IPS-15b (cell line): ENCODE results near the gene NSL1.

ENCODE experiments used
- H3K27me3 ChIP-seq: one replicate; pipeline ENCODE4 v1.6.1; 2013; ENCODE audit warnings: low read length; ENCODE audit not compliant: control insufficient read depth, insufficient read depth
- H3K36me3 ChIP-seq: one replicate; pipeline ENCODE4 v1.6.1; 2013; ENCODE audit warnings: low read length; ENCODE audit not compliant: control insufficient read depth, insufficient read depth
- H3K4me1 ChIP-seq: one replicate; pipeline ENCODE4 v1.6.1; 2013; ENCODE audit warnings: mild to moderate bottlenecking, low read length; ENCODE audit not compliant: control insufficient read depth, insufficient read depth
- H3K4me3 ChIP-seq: one replicate; pipeline ENCODE4 v1.5.1; 2013; ENCODE audit warnings: low read depth, low read length
- H3K9ac ChIP-seq: one replicate; pipeline ENCODE4 v1.6.1; 2013; ENCODE audit warnings: low read depth, mild to moderate bottlenecking, low read length
- H3K9me3 ChIP-seq: one replicate; pipeline ENCODE4 v1.6.1; 2013; ENCODE audit warnings: mild to moderate bottlenecking, low read length; ENCODE audit not compliant: control insufficient read depth, insufficient read depth

The NSL1 gene

GRCh38 chr1:212687811-212688210 is 103.8 kb downstream of the NSL1 start:
- Histone ChIP-seq H3K36me3 (no peaks in the 10 kb centered on the region), H3K27me3 (peaks cover 3% of the 10 kb centered on the region), H3K4me3 (no peak overlapping the region), H3K9ac (no peak overlapping the region), H3K4me1 (no peaks in the 10 kb centered on the region), H3K9me3 (no peaks in the 10 kb centered on the region)

GRCh38 chr1:212686591-212686990 is 105.0 kb downstream of the NSL1 start:
- H3K9me3 ChIP-seq, result no peaks in the 10 kb centered on the region
- H3K36me3 ChIP-seq, result no peaks in the 10 kb centered on the region
- H3K4me3 ChIP-seq, result no peak overlapping the region
- H3K4me1 ChIP-seq, result no peaks in the 10 kb centered on the region
- H3K9ac ChIP-seq, result no peak overlapping the region
- H3K27me3 ChIP-seq, result peaks cover 3% of the 10 kb centered on the region

GRCh38 chr1:212686069-212686468 is 105.5 kb downstream of the NSL1 start:
- no peaks in the 10 kb centered on the region for H3K9me3 ChIP-seq

GRCh38 chr1:212685429-212685828 is 106.1 kb downstream of the NSL1 start:
- Histone ChIP-seq H3K4me3 (no peak overlapping the region), H3K36me3 (no peaks in the 10 kb centered on the region), H3K9me3 (no peaks in the 10 kb centered on the region), H3K9ac (no peak overlapping the region), H3K27me3 (peaks cover 3% of the 10 kb centered on the region), H3K4me1 (no peaks in the 10 kb centered on the region)

More at GRCh38 chr1:212686069-212686468, 105.5 kb downstream of the NSL1 start:
- Histone ChIP-seq H3K36me3 (no peaks in the 10 kb centered on the region), H3K9ac (no peak overlapping the region), H3K4me3 (no peak overlapping the region), H3K4me1 (no peaks in the 10 kb centered on the region), H3K27me3 (peaks cover 3% of the 10 kb centered on the region)

GRCh38 chr1:212684521-212685090 is 107.0 kb downstream of the NSL1 start:
- H3K9me3 ChIP-seq, result no peaks in the 10 kb centered on the region
- peaks cover 3% of the 10 kb centered on the region for H3K27me3 ChIP-seq
- no peak overlapping the region for H3K9ac ChIP-seq
- no peak overlapping the region for H3K4me3 ChIP-seq
- no peaks in the 10 kb centered on the region for H3K4me1 ChIP-seq
- no peaks in the 10 kb centered on the region for H3K36me3 ChIP-seq

GRCh38 chr1:212684076-212684475 is 107.5 kb downstream of the NSL1 start:
- no peaks in the 10 kb centered on the region for H3K36me3 ChIP-seq
- no peaks in the 10 kb centered on the region for H3K4me1 ChIP-seq
- no peak overlapping the region for H3K9ac ChIP-seq
- no peaks in the 10 kb centered on the region for H3K9me3 ChIP-seq
- H3K4me3 ChIP-seq, result no peak overlapping the region
- peaks cover 3% of the 10 kb centered on the region for H3K27me3 ChIP-seq

GRCh38 chr1:212683357-212683722 is 108.2 kb downstream of the NSL1 start:
- Histone ChIP-seq H3K36me3 (no peaks in the 10 kb centered on the region), H3K9me3 (no peaks in the 10 kb centered on the region), H3K27me3 (peaks cover 3% of the 10 kb centered on the region), H3K4me3 (no peak overlapping the region), H3K4me1 (no peaks in the 10 kb centered on the region), H3K9ac (no peak overlapping the region)

GRCh38 chr1:212680680-212681389 is 110.7 kb downstream of the NSL1 start:
- Histone ChIP-seq H3K4me3 (no peak overlapping the region), H3K9me3 (no peaks in the 10 kb centered on the region), H3K36me3 (no peaks in the 10 kb centered on the region), H3K27me3 (no peaks in the 10 kb centered on the region), H3K4me1 (no peaks in the 10 kb centered on the region), H3K9ac (no peak overlapping the region)

GRCh38 chr1:212678456-212679410 is 112.8 kb downstream of the NSL1 start:
- Histone ChIP-seq H3K9me3 (no peaks in the 10 kb centered on the region), H3K4me1 (no peaks in the 10 kb centered on the region), H3K36me3 (no peaks in the 10 kb centered on the region), H3K27me3 (no peaks in the 10 kb centered on the region), H3K9ac (no peak overlapping the region), H3K4me3 (no peak overlapping the region)

GRCh38 chr1:212677573-212677972 is 114.0 kb downstream of the NSL1 start:
- Histone ChIP-seq H3K27me3 (no peaks in the 10 kb centered on the region), H3K4me3 (no peak overlapping the region), H3K9me3 (no peaks in the 10 kb centered on the region), H3K9ac (no peak overlapping the region), H3K4me1 (no peaks in the 10 kb centered on the region), H3K36me3 (no peaks in the 10 kb centered on the region)

GRCh38 chr1:212677136-212677535 is 114.4 kb downstream of the NSL1 start:
- H3K36me3 ChIP-seq, result no peaks in the 10 kb centered on the region
- H3K9ac ChIP-seq, result no peak overlapping the region
- no peak overlapping the region for H3K4me3 ChIP-seq
- no peaks in the 10 kb centered on the region for H3K27me3 ChIP-seq
- H3K4me1 ChIP-seq, result no peaks in the 10 kb centered on the region
- no peaks in the 10 kb centered on the region for H3K9me3 ChIP-seq
